ENCODE results near the gene LOXL3. TPM values are rescaled to one million over a fixed set of nuclear protein-coding genes. Genes with fewer than 3 reads are reported as not detected.

Gene LOXL3
- total RNA-seq, 1 donor from 2014 or later = 24.2 TPM

DNA sequence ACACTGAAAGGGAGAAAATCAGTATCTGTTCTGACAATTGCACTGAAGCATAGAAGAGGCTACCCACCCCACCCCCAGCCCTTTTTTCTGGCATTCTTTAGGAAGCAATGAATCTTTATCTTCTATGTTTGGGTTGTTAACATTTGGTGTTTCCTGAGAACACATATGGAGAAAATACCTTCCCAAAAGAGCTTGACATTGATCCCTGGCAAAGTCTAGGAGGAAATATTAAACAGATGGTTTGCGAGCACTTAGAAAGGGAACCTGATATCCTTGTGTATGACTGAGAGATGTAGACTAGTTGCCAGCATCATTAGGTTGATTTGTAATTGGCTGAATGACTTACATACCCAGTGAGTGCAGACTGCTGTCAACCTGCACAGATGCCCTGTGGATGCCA, 43.7 kb upstream of the LOXL3 start:
- Histone ChIP-seq H2AFZ (replicated peaks) (no peak overlapping the region), H3F3A (ENCODE audit: low read depth) (no peaks in the 10 kb centered on the region), H3K36me3 (no peaks in the 10 kb centered on the region), H4K20me1 (ENCODE audit: low read depth) (no peaks in the 10 kb centered on the region), H3K4me2 (no peak overlapping the region), H3K4me3 (no peak overlapping the region), H3K9ac (no peak overlapping the region), H3K79me2 (ENCODE audit: low read depth) (no peaks in the 10 kb centered on the region), H3K27me3 (peaks cover 23% of the 10 kb centered on the region), H3K9me3 (ENCODE audit: low read depth) (no peaks in the 10 kb centered on the region), H3K4me1 (no peaks in the 10 kb centered on the region), H3K27ac (no peak overlapping the region)
- Mint-ChIP-seq H3K4me1 (no peaks in the 10 kb centered on the region), H3K4me3 (no peak overlapping the region), H3K36me3 (no peaks in the 10 kb centered on the region), H3K9me3 (no peaks in the 10 kb centered on the region), H3K27me3 (ENCODE audit: insufficient read depth, low read depth) (peaks cover 3% of the 10 kb centered on the region), H3K27ac (no peak overlapping the region)
- TF ChIP-seq EZH2 (IDR thresholded peaks at IDR 0.05) = no peak
- no peak for TF ChIP-seq CTCF (IDR thresholded peaks at IDR 0.05)
- no peak for TF ChIP-seq EZH2phosphoT487 (IDR thresholded peaks at IDR 0.05)
- DNase-seq (ENCODE audit: low spot score) = no peak

DNA sequence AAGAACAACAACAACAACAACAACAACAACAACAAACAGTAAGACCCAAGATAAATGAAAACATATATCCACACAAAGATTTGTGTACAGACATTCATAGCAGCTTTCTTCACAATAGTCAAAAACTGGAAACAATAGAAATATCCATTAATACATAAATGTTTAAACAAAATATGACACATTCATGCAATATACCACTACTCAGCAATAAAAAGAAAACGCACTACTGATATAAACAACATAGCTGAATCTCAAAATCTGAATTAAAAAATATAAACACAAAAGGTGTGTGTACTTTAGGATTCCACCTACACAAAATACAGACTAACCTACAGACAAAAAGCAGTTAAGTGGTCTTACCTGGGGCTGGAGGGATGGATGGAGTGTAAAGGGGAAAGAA, 42.8 kb upstream of the LOXL3 start:
- no peaks in the 10 kb centered on the region for H3K4me1 Mint-ChIP-seq
- Histone ChIP-seq H3K27ac (no peak overlapping the region), H3K27me3 (peaks cover 21% of the 10 kb centered on the region), H2AFZ (replicated peaks) (no peak overlapping the region), H3K36me3 (no peaks in the 10 kb centered on the region), H3K9ac (peak overlapping the region; percentile 1), H3K4me3 (no peak overlapping the region), H3F3A (ENCODE audit: low read depth) (no peaks in the 10 kb centered on the region), H3K9me3 (ENCODE audit: low read depth) (no peaks in the 10 kb centered on the region), H3K79me2 (ENCODE audit: low read depth) (no peaks in the 10 kb centered on the region), H3K4me1 (no peaks in the 10 kb centered on the region), H4K20me1 (ENCODE audit: low read depth) (no peaks in the 10 kb centered on the region), H3K4me2 (no peak overlapping the region)
- H3K27ac Mint-ChIP-seq = no peak overlapping the region
- H3K27me3 Mint-ChIP-seq (ENCODE audit: insufficient read depth, low read depth) = peaks cover 3% of the 10 kb centered on the region
- DNase-seq (ENCODE audit: low spot score) = no peak
- TF ChIP-seq EZH2 (IDR thresholded peaks at IDR 0.05) = no peak
- TF ChIP-seq CTCF (IDR thresholded peaks at IDR 0.05) = no peak
- TF ChIP-seq EZH2phosphoT487 (IDR thresholded peaks at IDR 0.05) = no peak
- no peaks in the 10 kb centered on the region for H3K36me3 Mint-ChIP-seq
- no peaks in the 10 kb centered on the region for H3K9me3 Mint-ChIP-seq
- H3K4me3 Mint-ChIP-seq = no peak overlapping the region

DNA sequence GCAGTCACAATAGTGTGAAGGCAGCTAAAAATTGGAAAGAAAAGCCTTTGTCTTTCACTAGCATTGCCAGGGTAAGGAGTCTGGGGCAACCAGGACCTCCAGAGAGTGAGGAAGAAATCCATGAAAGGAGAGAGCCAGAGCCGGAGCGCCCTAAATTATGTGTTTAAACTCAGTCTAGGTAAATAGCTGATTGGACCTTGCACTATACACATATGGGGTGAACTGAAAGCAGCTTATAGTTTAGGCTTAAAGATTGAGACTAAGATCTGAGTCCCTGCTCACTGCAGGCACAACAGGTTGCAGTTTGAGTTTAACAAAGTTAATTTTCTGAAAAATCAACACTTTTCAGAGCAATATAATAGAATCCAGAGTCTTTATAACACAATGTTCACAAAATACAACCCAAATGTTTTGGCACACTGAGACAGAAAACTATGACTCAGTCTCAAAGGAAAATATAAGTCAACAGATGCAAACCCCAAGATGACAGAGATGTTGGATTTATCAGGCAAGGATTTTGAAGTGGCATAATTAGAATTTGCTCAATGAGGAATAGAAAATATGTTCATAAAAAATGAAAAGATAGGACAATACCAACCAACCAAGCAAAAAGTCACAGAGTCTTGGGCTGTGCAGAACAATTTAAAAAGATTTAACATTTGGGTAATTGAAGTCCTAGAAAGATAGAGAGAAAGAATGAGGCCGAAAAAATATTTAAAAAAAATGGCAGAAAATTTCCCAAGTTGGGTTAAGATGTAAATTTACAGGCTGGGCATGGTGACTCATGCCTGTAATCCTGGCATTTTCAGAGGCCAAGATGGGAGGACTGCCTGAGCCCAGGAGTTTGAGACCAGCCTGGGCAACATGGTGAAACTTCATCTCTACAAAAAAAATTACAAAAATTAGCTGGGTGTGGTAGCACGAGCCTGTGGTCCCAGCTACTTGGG, 40.4 kb upstream of the LOXL3 start:
- H3K27me3 ChIP-seq = peaks cover 12% of the 10 kb centered on the region
- no peaks in the 10 kb centered on the region for H3K9me3 Mint-ChIP-seq
- H3K4me1 Mint-ChIP-seq = peaks cover 7% of the 10 kb centered on the region
- no peak overlapping the region for H3K27ac Mint-ChIP-seq
- H3K4me3 Mint-ChIP-seq = no peak overlapping the region
- H3K4me2 ChIP-seq = no peak overlapping the region
- H3K4me3 ChIP-seq = no peak overlapping the region
- H3K36me3 ChIP-seq = no peaks in the 10 kb centered on the region
- no peak for DNase-seq (ENCODE audit: low spot score)
- no peaks in the 10 kb centered on the region for H3K79me2 ChIP-seq (ENCODE audit: low read depth)
- H3K9ac ChIP-seq = no peak overlapping the region
- no peaks in the 10 kb centered on the region for H3K9me3 ChIP-seq (ENCODE audit: low read depth)
- no peaks in the 10 kb centered on the region for H3F3A ChIP-seq (ENCODE audit: low read depth)
- TF ChIP-seq EZH2 (IDR thresholded peaks at IDR 0.05) (no peak), EZH2phosphoT487 (IDR thresholded peaks at IDR 0.05) (no peak), CTCF (IDR thresholded peaks at IDR 0.05) (no peak)
- H3K27ac ChIP-seq = no peak overlapping the region
- no peaks in the 10 kb centered on the region for H3K4me1 ChIP-seq
- H3K36me3 Mint-ChIP-seq = no peaks in the 10 kb centered on the region
- no peak overlapping the region for H2AFZ ChIP-seq (replicated peaks)
- H3K27me3 Mint-ChIP-seq (ENCODE audit: insufficient read depth, low read depth) = peaks cover 3% of the 10 kb centered on the region
- no peaks in the 10 kb centered on the region for H4K20me1 ChIP-seq (ENCODE audit: low read depth)
